Stimulated activated CD4-positive, alpha-beta T cell treated with anti-CD3 and anti-CD28 coated beads, Interleukin-1b, Interleukin-23, amount 100 ng/mL, for 48 hours (primary cell): ENCODE results near the gene SH2D7.

ENCODE experiments used
- DNase-seq: peaks from one replicate; pipeline ENCODE4 v3.0.0-alpha.2; 2020

The SH2D7 gene

GRCh38 chr15:78061963-78062427 is 30.4 kb upstream of the SH2D7 start:
- peak; percentile 40 for DNase-seq

GRCh38 chr15:78063217-78063616 is 29.1 kb upstream of the SH2D7 start:
- DNase-seq = no peak

- no peak for DNase-seq
These were observed 28.4 kb upstream of the SH2D7 start for GRCh38 chr15:78063970-78064385.

DNA sequence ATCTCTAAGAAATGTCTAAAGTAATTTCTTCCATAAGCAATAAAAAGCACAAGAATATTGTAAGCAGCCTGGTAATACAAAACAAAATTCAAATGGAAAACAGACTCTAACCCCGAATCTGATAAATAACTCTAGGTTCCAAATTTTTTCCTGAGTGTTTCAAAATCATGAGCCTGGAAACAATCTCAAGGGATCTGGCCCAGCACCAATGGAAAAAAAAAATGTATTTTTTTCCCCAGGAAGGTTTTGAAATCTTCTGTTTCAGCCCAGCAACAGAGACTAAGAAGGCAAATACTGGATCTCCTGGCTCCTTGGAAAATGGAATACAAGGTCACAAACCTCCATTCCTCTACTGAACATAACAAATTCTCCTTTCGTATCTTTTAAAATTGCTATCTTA is 27.8 kb upstream of the SH2D7 start:
- no peak for DNase-seq

DNA sequence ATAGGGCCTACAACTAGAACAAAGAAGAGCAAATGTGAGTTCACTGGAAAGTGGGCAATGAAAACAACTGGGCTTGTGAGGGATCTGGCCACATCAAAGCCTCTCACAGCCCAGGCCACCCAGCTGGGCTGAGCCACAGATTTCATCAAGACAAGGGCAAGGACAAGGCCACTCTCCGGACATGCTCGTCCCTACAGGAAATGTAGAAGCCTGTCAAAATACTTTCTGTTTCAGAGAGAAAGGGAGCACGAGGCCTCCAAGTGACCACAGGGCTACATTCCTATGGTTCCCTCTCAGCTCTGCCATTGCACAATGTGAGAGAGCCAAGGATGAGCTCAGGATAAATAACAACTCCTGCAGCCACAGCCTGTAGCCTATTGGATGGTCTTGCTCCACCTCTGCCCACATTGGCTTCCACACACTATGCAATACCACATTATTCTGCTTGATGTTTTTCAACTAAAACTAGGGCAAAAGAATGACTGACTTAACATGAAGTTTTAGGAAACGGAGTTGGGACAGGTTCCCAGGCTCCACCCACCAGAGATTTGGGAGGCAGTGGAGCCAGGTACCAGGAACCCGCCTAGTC is 27.0 kb upstream of the SH2D7 start:
- no peak for DNase-seq

GRCh38 chr15:78065973-78066946 is 26.1 kb upstream of the SH2D7 start:
- DNase-seq = no peak

- DNase-seq = no peak
These were observed 24.8 kb upstream of the SH2D7 start for GRCh38 chr15:78067328-78068228.

DNA sequence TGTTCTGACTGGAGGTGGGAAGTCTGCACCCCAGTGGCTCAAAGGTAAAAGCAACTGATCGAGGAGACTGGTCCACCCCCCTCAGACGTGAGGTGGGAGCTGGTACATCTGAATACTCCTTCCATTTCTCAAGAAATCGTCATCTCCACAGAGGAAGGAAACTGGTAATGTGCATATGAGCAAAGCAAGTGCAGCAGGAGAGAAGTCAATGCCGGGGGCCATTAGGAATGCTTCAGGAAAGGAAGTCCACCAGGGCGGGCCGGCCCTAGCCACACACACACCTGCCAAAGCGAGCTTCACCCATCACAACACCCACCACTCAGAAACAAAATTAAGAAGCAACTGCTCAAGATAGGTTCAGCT is 23.3 kb upstream of the SH2D7 start:
- no peak for DNase-seq

- no peak for DNase-seq
These were observed 22.8 kb upstream of the SH2D7 start for GRCh38 chr15:78069462-78070029.

- peak; percentile 48 for DNase-seq
These were observed 22.2 kb upstream of the SH2D7 start for GRCh38 chr15:78070049-78070700.

DNA sequence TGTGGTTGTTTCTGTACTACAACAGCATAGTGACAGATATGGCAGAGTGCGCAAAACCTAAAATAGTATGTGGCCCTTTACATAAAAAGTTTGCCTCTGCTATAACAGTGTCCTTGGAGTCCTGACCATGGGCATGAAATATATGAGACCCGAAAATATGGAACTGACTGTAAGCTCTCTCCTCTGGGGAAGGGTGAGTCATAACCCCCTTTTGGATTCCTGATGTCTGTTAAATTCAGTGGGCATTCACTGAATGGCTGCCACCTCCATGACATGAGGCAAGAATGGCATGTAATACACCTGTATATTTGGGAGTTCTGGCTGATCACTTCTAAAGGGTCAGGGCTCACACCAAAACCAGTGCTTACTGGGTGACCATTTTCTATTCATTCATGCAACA is 21.0 kb upstream of the SH2D7 start:
- no peak for DNase-seq

- no peak for DNase-seq
These were observed 20.1 kb upstream of the SH2D7 start for GRCh38 chr15:78072080-78072892.

DNA sequence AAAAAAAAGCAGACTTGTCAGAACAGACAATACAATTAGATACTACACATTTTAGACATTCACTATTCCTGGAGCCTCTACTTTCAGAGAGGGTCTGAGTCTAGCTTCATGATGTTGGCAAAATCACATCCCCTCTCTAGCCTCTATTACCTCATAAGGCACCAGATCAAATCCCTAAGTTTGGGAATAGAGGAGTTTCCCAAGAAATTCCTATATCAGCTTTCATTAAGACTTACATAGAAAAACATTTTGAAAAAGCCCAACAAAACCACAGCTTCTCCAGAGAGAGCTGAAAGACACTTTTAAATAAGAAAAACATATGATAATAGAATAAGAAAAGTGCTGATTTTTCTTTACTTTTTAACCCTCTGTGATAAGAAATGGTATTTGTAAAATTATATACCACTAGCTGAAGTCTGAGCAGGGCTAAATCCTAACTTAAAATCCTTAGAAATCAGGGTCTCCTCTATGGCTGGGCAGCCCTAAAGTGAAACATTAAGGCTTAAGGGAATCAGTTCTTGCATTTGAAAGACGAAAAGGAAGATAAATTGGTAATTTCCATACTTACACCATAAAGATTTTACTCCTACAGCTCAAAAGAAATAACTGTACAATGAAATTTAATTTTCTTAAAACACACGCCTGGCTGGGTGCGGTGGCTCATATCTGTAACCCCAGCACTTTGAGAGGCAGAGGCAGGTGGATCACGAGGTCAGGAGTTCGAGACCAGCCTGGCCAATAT is 19.1 kb upstream of the SH2D7 start:
- no peak for DNase-seq

DNA sequence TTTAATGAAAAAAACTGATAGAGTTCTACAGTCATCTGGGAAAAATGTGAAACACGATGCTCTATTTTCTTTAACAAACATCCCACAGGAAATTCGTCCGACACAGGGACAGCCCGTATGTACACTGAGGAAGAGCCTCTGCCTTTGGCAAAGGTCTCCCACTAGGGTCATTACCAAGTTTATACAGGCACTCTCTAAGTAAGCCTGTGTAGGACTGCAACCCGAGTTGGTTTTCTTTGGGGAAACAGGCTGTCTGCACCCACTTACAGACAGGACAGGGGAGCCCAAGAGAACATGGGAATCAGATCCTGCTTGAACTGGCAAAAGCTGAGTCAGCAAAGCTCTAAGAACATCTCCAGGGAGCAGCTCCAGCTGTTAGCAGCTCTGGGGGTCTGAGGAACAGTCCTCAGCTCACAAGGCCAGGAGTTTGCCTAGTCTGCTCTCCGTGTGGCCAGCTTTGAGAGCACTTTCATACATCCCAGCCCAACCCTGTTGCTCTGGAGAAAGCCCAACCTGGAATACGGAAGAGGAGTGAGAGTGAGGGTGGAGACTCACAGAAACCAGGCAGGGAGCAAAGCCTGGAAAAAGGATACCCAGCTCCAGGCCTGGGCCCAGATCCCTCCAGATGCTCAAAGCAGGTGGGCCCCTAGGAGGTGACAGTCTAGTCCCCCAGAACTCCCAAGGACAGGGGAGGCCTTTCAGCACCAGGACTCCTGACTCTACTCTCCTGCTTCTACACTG is 16.7 kb upstream of the SH2D7 start:
- no peak for DNase-seq

DNA sequence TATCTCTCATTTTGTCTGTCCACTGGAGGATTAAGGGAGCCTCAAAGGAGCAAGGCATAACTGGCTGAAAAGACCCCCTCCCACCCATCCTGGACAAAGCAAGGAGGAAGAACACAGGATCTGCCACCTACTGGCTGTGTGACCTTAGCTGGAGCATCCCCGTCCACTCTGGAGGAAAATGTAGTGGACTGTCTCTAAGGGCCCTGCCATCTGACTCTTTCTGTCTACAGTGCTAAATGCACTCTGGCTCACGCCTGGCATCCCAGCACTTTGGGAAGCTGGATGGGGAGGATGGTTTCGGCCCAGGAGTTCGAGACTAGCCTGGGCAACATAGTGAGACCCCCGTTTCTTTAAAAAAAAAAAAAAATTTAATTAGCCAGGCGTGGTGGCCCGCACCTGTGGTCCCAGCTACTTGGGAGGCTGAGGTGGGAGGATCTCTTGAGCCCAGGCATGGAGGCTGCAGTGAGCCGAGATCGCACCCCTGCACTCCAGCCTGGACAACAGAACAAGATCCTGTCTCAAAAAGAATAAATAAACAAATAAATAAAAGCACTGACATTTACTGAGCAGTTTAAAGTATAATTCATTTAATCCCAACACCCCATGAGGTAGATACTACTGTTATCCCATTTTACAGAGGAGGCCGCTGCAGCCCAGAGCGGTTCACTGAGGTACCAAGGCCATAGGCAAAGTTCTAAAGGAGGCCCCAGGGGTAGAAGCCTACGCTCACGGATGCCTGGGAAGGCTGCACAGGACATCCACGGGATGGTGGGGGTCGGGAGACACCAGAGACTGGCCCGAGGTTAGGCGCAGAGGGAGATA is 15.9 kb upstream of the SH2D7 start:
- DNase-seq = no peak

GRCh38 chr15:78077053-78077870 is 15.1 kb upstream of the SH2D7 start, which contains the start of gene TBC1D2B:
TSS of gene TBC1D2B (minus strand) at chr15:78077711. CDS start at chr15:78077652, 59 bp downstream.
- DNase-seq = peak; percentile 59

- DNase-seq = no peak
These were observed 14.5 kb upstream of the SH2D7 start for GRCh38 chr15:78077871-78078210.
